GM06990 (cell line): Measurements from ENCODE around the gene CDC42BPB.

Experiments used
- DNase-seq: peaks from one replicate; pipeline ENCODE4 v3.0.0-alpha.2; 2011; ENCODE audit not compliant: insufficient read length; ENCODE audit errors: extremely low read depth
- H3K27me3 ChIP-seq: replicated peaks from 2 replicates; pipeline ENCODE4 v1.6.0; 2011; ENCODE audit warnings: low read length; ENCODE audit not compliant: control insufficient read depth, insufficient read depth
- H3K36me3 ChIP-seq: 2 replicates; pipeline ENCODE4 v1.5.1; 2011; ENCODE audit warnings: low read length; ENCODE audit not compliant: control insufficient read depth, insufficient read depth
- H3K4me3 ChIP-seq: replicated peaks from 2 replicates; pipeline ENCODE4 v1.5.1; 2011; ENCODE audit warnings: low read depth, mild to moderate bottlenecking, control low read depth, low read length
- TF ChIP-seq, protein P1 (sequence below): IDR thresholded peaks from 2 replicates; pipeline ENCODE4 v1.5.1; 2011; ENCODE audit warnings: low read length, control low read depth, mild to moderate bottlenecking, inconsistent platforms; ENCODE audit not compliant: insufficient read depth, poor library complexity, severe bottlenecking

CDC42BPB gene

DNA sequence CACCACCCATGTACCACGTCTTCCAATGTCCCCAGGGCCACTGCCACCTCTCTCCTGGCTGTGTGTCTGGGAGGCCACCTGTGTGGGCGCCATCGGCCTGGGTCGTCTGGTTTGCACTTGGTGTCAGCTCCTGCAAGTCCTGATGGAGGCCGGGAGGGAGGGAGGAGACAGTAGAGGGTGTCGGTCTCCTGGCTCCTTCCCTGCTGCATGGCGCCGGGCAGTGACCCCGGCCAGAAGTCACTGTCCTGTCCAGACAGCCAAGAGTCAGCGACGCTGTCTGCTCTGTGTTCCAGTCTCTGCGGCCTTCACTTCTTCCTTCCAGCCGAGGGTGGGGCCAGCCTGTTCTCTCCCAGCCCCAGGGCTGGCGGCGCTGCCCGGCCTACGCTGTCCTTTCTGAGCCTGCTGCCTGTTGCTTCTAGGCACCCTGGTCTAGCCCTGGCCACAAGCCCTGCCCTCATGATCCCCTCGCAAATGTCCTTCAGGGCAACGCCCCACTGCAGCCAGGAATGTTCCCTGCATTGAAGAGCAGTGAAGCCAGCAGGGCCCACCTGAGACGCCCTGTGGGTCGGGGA lies 13.7 kb upstream of the CDC42BPB start:
- H3K4me3 ChIP-seq = no peak overlapping the region
- no peaks in the 10 kb centered on the region for H3K36me3 ChIP-seq
- no peak for DNase-seq
- no peaks in the 10 kb centered on the region; the same call in 1 of the 2 replicates for H3K27me3 ChIP-seq
- TF ChIP-seq, protein P1, sequence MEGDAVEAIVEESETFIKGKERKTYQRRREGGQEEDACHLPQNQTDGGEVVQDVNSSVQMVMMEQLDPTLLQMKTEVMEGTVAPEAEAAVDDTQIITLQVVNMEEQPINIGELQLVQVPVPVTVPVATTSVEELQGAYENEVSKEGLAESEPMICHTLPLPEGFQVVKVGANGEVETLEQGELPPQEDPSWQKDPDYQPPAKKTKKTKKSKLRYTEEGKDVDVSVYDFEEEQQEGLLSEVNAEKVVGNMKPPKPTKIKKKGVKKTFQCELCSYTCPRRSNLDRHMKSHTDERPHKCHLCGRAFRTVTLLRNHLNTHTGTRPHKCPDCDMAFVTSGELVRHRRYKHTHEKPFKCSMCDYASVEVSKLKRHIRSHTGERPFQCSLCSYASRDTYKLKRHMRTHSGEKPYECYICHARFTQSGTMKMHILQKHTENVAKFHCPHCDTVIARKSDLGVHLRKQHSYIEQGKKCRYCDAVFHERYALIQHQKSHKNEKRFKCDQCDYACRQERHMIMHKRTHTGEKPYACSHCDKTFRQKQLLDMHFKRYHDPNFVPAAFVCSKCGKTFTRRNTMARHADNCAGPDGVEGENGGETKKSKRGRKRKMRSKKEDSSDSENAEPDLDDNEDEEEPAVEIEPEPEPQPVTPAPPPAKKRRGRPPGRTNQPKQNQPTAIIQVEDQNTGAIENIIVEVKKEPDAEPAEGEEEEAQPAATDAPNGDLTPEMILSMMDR = no peak

DNA sequence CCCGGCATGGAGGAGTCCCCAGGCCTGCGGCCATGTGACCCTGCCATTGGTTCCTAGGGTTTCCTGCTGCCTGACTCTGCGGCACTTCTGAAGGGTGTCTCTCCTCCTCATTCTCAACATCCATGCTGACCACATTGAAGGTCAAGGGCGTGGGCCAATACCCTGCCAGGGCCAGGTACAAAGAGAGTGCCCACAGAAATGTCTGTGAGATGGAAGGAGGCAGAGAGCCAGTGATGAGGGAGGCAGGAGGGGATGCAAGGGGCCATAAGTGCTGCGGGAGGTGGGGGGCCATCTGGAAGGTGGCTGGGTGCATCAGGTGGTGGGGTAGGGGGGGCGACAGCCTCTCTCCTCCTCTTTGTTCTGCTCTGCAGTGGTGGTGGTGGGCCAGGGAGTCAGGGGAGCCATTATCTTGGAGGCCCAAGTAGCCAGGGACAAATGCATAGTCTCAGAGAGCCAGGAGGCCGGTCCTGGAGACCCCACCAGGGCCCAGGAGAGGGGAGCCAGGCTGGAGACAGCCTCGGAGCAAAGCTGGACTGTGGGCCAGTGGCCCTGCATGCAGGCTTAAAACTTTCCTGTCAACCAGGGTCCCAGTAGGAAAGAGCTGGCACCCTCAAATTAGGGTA lies 13.0 kb upstream of the CDC42BPB start:
- TF ChIP-seq, protein P1 = no peak
- H3K36me3 ChIP-seq = no peaks in the 10 kb centered on the region
- H3K4me3 ChIP-seq = no peak overlapping the region
- no peak for DNase-seq
- H3K27me3 ChIP-seq = no peaks in the 10 kb centered on the region; the same call in 1 of the 2 replicates

DNA sequence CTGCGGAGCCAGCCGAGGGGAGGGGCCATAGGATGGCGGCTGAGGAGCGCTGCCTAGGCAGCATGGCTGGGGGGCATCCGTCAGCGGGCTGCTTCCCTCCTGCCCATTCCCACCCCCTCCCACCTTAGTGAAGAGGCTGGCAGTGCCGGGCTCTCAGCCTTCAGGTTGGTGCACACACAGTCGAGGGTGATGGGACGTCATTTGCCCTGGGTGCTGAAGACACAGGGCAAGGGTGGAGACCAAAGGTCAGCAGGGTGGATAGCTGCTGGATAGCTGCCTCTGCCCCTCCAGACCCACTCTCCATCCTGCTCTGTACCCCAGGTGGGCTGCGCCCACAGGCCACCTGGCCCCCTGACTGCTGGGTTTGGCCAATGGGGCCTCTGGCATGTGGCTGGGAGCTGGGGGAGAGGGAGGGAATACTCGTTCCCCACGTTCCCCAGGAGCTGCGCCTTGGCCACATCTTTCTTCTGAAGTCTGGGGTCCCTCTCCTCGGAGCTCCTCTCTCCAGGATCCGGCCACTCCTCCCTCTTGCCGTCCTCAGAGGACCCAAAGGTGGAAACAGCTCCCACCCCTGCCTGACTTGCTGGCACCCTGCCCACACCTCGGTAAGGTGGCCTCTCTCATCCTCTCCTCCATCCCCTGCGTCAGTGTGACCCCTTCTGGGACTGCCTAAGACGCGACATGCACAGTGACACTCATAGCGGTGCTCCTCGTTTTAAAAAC lies 11.2 kb upstream of the CDC42BPB start:
- DNase-seq = no peak
- TF ChIP-seq, protein P1 = no peak
- no peaks in the 10 kb centered on the region for H3K36me3 ChIP-seq
- H3K27me3 ChIP-seq = no peaks in the 10 kb centered on the region; the same call in 1 of the 2 replicates
- H3K4me3 ChIP-seq = no peak overlapping the region

DNA sequence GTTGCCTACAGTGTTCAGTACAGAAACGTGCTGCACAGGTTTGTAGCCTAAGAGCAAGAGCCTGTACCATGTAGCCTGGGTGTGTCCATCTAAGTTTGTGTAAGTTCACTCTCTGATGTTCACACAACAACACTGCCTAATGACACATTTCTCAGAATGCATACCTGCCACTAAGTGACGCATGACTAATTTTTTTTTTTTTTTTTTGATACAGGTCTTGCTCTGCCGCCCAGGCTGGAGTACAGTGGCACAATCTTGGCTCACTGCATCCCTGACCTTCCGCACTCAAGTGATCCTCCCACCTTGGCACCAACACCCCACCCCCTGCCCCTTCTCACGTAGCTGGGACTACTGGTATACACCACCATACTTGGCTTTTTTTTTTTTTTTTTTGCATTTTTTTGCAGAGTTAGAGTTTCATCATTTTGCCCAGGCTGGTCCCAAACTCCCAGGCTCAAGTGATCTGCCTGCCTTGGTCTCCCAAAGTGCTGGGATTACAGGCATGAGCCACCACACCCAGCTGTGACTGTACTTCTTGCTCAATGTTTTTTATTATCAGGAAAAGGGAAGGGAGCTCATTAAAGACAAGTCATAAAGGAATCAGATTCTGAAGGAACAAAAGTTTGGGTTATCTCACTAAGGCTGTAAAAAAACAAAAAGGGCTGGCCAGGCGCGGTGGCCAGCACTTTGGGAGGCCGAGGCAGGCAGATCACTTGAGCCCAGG lies 10.0 kb upstream of the CDC42BPB start:
- H3K36me3 ChIP-seq = no peaks in the 10 kb centered on the region
- H3K27me3 ChIP-seq = no peaks in the 10 kb centered on the region; the same call in 1 of the 2 replicates
- no peak overlapping the region for H3K4me3 ChIP-seq
- DNase-seq = no peak
- TF ChIP-seq, protein P1 = no peak

DNA sequence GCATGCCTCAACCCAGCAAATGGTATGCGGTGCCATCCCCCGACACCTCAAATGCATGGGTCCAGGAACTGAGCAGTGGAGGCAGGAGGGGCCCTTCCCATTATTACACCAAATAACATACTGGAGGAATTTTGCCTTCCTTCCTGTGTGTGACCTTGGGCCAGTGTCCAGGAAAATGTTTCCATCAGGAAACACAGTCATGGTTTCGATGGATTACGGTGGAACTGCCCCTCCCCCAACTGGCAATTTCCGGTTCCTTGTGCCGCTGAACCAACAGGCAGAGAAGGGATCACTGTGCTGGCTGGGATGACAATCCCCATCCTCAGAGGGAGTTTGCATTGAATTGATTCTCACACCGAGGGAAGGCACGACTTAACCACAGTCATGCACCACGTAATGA lies 9.1 kb upstream of the CDC42BPB start:
- H3K4me3 ChIP-seq = no peak overlapping the region
- H3K27me3 ChIP-seq = no peaks in the 10 kb centered on the region; the same call in 1 of the 2 replicates
- no peaks in the 10 kb centered on the region for H3K36me3 ChIP-seq
- no peak for DNase-seq
- TF ChIP-seq, protein P1 = no peak
